ENCODE results near the gene CASP5.

- TF ChIP-seq CTCF (IDR thresholded peaks at IDR 0.05) (no peak), EP300 (IDR thresholded peaks at IDR 0.05) (no peak)
Observed at GRCh38 chr11:105022527-105022926, 441 bp downstream of the CASP5 start.

Measured in tibial nerve (tissue), 4 donors.